PC-3 (cell line): ENCODE results near the gene GATA3. TPM values are rescaled to one million over a fixed set of nuclear protein-coding genes. Genes with fewer than 3 reads are reported as not detected.

Source experiments
- ATAC-seq: fragments of 200-7000 bp; cut with Tn5 transposase; 2 replicates; pipeline ENCODE4 v1.9.1; 2020; ENCODE audit warnings: mild to moderate bottlenecking, moderate library complexity
- BruUV-seq: library from RNA; stranded (reverse); fragments of 400-500 nt; replicated peaks from 2 replicates; lab custom pipeline; 2021; lab: Mats Ljungman, UMichigan
- CTCF ChIA-PET: fragments of 300-600 bp; sonication (Branson Sonifier 250); formaldehyde crosslinking; loops from one replicate; lab custom pipeline; 2022; ENCODE audit warnings: antibody characterized with exemption; lab: Charles Lee
- POLR2A ChIA-PET: fragments of 300-600 bp; sonication (Branson Sonifier 250); formaldehyde crosslinking; loops from one replicate; lab custom pipeline; 2022; ENCODE audit warnings: antibody characterized with exemption; ENCODE audit not compliant: unreplicated experiment; lab: Charles Lee
- DNase-seq: peaks from one replicate; pipeline ENCODE4 v3.0.0-alpha.2; 2015
- H2AFZ ChIP-seq: fragments of 300-600 bp; sonication (generic); 2 replicates; pipeline ENCODE4 v1.6.0; 2016; ENCODE audit warnings: antibody characterized with exemption, low read length
- H3F3A ChIP-seq: fragments of 300-600 bp; sonication (generic); one replicate; pipeline ENCODE4 v1.6.0; 2017; ENCODE audit warnings: antibody characterized with exemption, low read length, control low read depth, mild to moderate bottlenecking; ENCODE audit not compliant: unreplicated experiment
- H3K27ac ChIP-seq: fragments of 300-600 bp; sonication (generic); 2 replicates; pipeline ENCODE4 v1.5.1; 2016; ENCODE audit warnings: mild to moderate bottlenecking, low read length
- H3K27me3 ChIP-seq: fragments of 300-600 bp; sonication (generic); 2 replicates; pipeline ENCODE4 v1.6.1; 2016; ENCODE audit warnings: low read length, mixed read lengths
- H3K36me3 ChIP-seq: fragments of 300-600 bp; sonication (generic); 2 replicates; pipeline ENCODE4 v1.6.1; 2016; ENCODE audit warnings: low read depth, mixed run types, low read length, mixed read lengths
- H3K4me1 ChIP-seq: fragments of 300-600 bp; sonication (generic); 2 replicates; pipeline ENCODE4 v1.5.1; 2016; ENCODE audit warnings: low read length; ENCODE audit not compliant: insufficient read depth
- H3K4me2 ChIP-seq: fragments of 300-600 bp; sonication (generic); 2 replicates; pipeline ENCODE4 v1.6.0; 2016; ENCODE audit warnings: low read length
- H3K4me3 ChIP-seq: fragments of 300-600 bp; sonication (generic); 2 replicates; pipeline ENCODE4 v1.5.1; 2016; ENCODE audit warnings: mild to moderate bottlenecking, low read length, mixed read lengths
- H3K79me2 ChIP-seq: fragments of 300-600 bp; sonication (generic); 2 replicates; pipeline ENCODE4 v1.6.1; 2017; ENCODE audit warnings: low read length, mixed read lengths
- H3K9ac ChIP-seq: fragments of 300-600 bp; sonication (generic); 2 replicates; pipeline ENCODE4 v1.6.0; 2016; ENCODE audit warnings: mild to moderate bottlenecking, low read length
- H3K9me2 ChIP-seq: fragments of 300-600 bp; sonication (generic); replicated peaks from 2 replicates; pipeline ENCODE4 v1.6.1; 2016; ENCODE audit warnings: mixed run types, low read length, mixed read lengths
- H3K9me3 ChIP-seq: fragments of 300-600 bp; sonication (generic); 2 replicates; pipeline ENCODE4 v1.6.1; 2016; ENCODE audit warnings: low read length, mixed read lengths
- H4K20me1 ChIP-seq: fragments of 300-600 bp; sonication (generic); 2 replicates; pipeline ENCODE4 v1.6.1; 2016; ENCODE audit warnings: low read length, mixed read lengths
- CTCF ChIP-seq: fragments of 300-600 bp; sonication (generic); conservative IDR thresholded peaks from 2 replicates; pipeline ENCODE4 v1.5.1; 2017; ENCODE audit warnings: antibody characterized with exemption, low read depth, mild to moderate bottlenecking, low read length
- EZH2 ChIP-seq: fragments of 300-600 bp; sonication (generic); IDR thresholded peaks from one replicate; pipeline ENCODE4 v1.6.1; 2017; ENCODE audit warnings: antibody characterized with exemption, mild to moderate bottlenecking, low read length; ENCODE audit not compliant: unreplicated experiment
- EZH2phosphoT487 ChIP-seq: fragments of 300-600 bp; sonication (generic); IDR thresholded peaks from 2 replicates; pipeline ENCODE4 v1.6.1; 2018; ENCODE audit warnings: mild to moderate bottlenecking, antibody characterized with exemption, low read length, borderline replicate concordance
- intact Hi-C: fragments of 100-400 bp; cut with micrococcal nuclease; formaldehyde crosslinking; loops from 2 replicates; pipeline ENCODE4 v1.9.0; 2023
- total RNA-seq: library from RNA; depleted of rRNA; stranded (reverse); fragments of >200 nt; gene quantifications from 2 replicates; pipeline ENCODE4 v1.2.3, GENCODE V29; 2014

Gene GATA3
- total RNA-seq, 1 experiment from 2014 or later: 2.6 TPM

GRCh38 chr10:8114741-8115617 lies 60.5 kb downstream of the GATA3 start:
- CTCF ChIA-PET: no interaction called here
- Histone ChIP-seq H3K9me3 (no peaks in the 10 kb centered on the region), H3K79me2 (no peaks in the 10 kb centered on the region), H3K4me2 (no peak overlapping the region), H3K27me3 (no peaks in the 10 kb centered on the region), H3K36me3 (no peaks in the 10 kb centered on the region), H3K4me3 (no peak overlapping the region), H3K4me1 (no peaks in the 10 kb centered on the region), H3K27ac (no peak overlapping the region), H4K20me1 (no peaks in the 10 kb centered on the region), H3K9me2 (no peaks in the 10 kb centered on the region), H2AFZ (no peak overlapping the region), H3K9ac (no peak overlapping the region), H3F3A (no peaks in the 10 kb centered on the region)
- intact Hi-C loops: no loop called here
- POLR2A ChIA-PET: no interaction called here
- no peak for DNase-seq
- no peak for ATAC-seq
- no peak for TF ChIP-seq EZH2phosphoT487
- no peak for TF ChIP-seq CTCF
- no peak for TF ChIP-seq EZH2
- no TSS peak for BruUV-seq

GRCh38 chr10:8115618-8115980 lies 61.1 kb downstream of the GATA3 start:
- H3K27me3 ChIP-seq: no peaks in the 10 kb centered on the region
- H2AFZ ChIP-seq: no peak overlapping the region
- H3K79me2 ChIP-seq: no peaks in the 10 kb centered on the region
- no peak for ATAC-seq
- H3K27ac ChIP-seq: no peak overlapping the region
- DNase-seq: no peak
- no peak overlapping the region for H3K9ac ChIP-seq
- H3F3A ChIP-seq: no peaks in the 10 kb centered on the region
- no peak for TF ChIP-seq EZH2phosphoT487
- no peak for TF ChIP-seq CTCF
- no peak for TF ChIP-seq EZH2
- no peaks in the 10 kb centered on the region for H4K20me1 ChIP-seq
- intact Hi-C loops: no loop called here
- ChIA-PET CTCF (no interaction called here), POLR2A (no interaction called here)
- no peaks in the 10 kb centered on the region for H3K36me3 ChIP-seq
- H3K4me1 ChIP-seq: no peaks in the 10 kb centered on the region
- no peaks in the 10 kb centered on the region for H3K9me2 ChIP-seq
- BruUV-seq: no TSS peak
- no peak overlapping the region for H3K4me2 ChIP-seq
- H3K9me3 ChIP-seq: no peaks in the 10 kb centered on the region
- no peak overlapping the region for H3K4me3 ChIP-seq

- H2AFZ ChIP-seq: no peak overlapping the region
- CTCF ChIA-PET: no interaction called here
These were observed 62.0 kb downstream of the GATA3 start for GRCh38 chr10:8116474-8116873.

More at GRCh38 chr10:8116474-8116873, 62.0 kb downstream of the GATA3 start:
- no peak for ATAC-seq
- TF ChIP-seq EZH2phosphoT487 (no peak), CTCF (no peak), EZH2 (no peak)
- Histone ChIP-seq H3K9ac (no peak overlapping the region), H3K4me2 (no peak overlapping the region), H3K79me2 (no peaks in the 10 kb centered on the region), H3K27me3 (no peaks in the 10 kb centered on the region), H3F3A (no peaks in the 10 kb centered on the region), H4K20me1 (no peaks in the 10 kb centered on the region), H3K4me1 (no peaks in the 10 kb centered on the region), H3K27ac (no peak overlapping the region), H3K9me3 (no peaks in the 10 kb centered on the region), H3K9me2 (no peaks in the 10 kb centered on the region), H3K36me3 (no peaks in the 10 kb centered on the region), H3K4me3 (no peak overlapping the region)
- POLR2A ChIA-PET: no interaction called here
- DNase-seq: no peak
- BruUV-seq: no TSS peak
- intact Hi-C loops: no loop called here
